Lower lobe of right lung (tissue), 2 donors: ENCODE measurements around the gene TEK. TPM values are rescaled to one million over a fixed set of nuclear protein-coding genes. Genes with fewer than 3 reads are reported as not detected.

Experiments
- ATAC-seq, 2 donors: fragments of 200-7000 bp; cut with Tn5 transposase; one replicate each; pipeline ENCODE4 v1.9.1; 2020 to 2022; ENCODE audit warnings: mild to moderate bottlenecking in 2 of 2, moderate library complexity in 2 of 2
- DNase-seq: peaks from one replicate; pipeline ENCODE4 v3.0.0-alpha.2; 2020
- H3K27ac ChIP-seq: fragments of 200-600 bp; one replicate; pipeline ENCODE4 v1.8.0; 2022
- H3K27me3 ChIP-seq: fragments of 200-600 bp; one replicate; pipeline ENCODE4 v1.8.0; 2022; ENCODE audit warnings: low read depth
- H3K36me3 ChIP-seq: fragments of 200-600 bp; one replicate; pipeline ENCODE4 v1.8.0; 2022; ENCODE audit warnings: mild to moderate bottlenecking
- H3K4me1 ChIP-seq: fragments of 200-600 bp; one replicate; pipeline ENCODE4 v1.8.0; 2022
- H3K4me3 ChIP-seq: fragments of 200-600 bp; one replicate; pipeline ENCODE4 v1.8.0; 2022; ENCODE audit warnings: mild to moderate bottlenecking
- H3K9me3 ChIP-seq: fragments of 200-600 bp; one replicate; pipeline ENCODE4 v1.8.0; 2022
- CTCF ChIP-seq: fragments of 200-600 bp; IDR thresholded peaks from one replicate; pipeline ENCODE4 v1.8.0; 2022; ENCODE audit warnings: antibody characterized with exemption, mild to moderate bottlenecking
- intact Hi-C: fragments of 100-400 bp; cut with DNase I; formaldehyde crosslinking; loops from one replicate; pipeline ENCODE4 v1.11.0; 2022
- total RNA-seq: library from RNA; stranded (reverse); fragmentation: NEBNext Ultra II Directional; extraction: Animal tissue kit (Norgen Biotek cat#: 25700); gene quantifications from one replicate; pipeline ENCODE4 v1.2.1, GENCODE V29; 2021
- donor health status: DM: no; HTN: yes; CAD: no; lungs with severe emphysema.

Gene TEK
- total RNA-seq, 1 donor from 2014 or later, result 56.3 TPM

GRCh38 chr9:27276193-27277030, 167.4 kb downstream of the TEK start:
- Histone ChIP-seq H3K27ac (no peak overlapping the region), H3K4me1 (peaks cover 12% of the 10 kb centered on the region), H3K36me3 (no peaks in the 10 kb centered on the region), H3K27me3 (no peaks in the 10 kb centered on the region), H3K9me3 (no peaks in the 10 kb centered on the region), H3K4me3 (peak overlapping the region; percentile 22)
- intact Hi-C loops, result loop anchor here (5.0 kb wide), 1 partner anchor 244 kb away; no protein-coding TSS in a partner anchor
- DNase-seq (no peak), ATAC-seq (peak; percentile 72 to 79)
- peak; percentile 73 for TF ChIP-seq CTCF

GRCh38 chr9:27278374-27278773, 169.3 kb downstream of the TEK start:
- DNase-seq (no peak), ATAC-seq (no peak)
- Histone ChIP-seq H3K4me1 (peaks cover 12% of the 10 kb centered on the region), H3K27ac (no peak overlapping the region), H3K4me3 (no peak overlapping the region), H3K9me3 (no peaks in the 10 kb centered on the region), H3K36me3 (no peaks in the 10 kb centered on the region), H3K27me3 (no peaks in the 10 kb centered on the region)
- no peak for TF ChIP-seq CTCF
- intact Hi-C loops, result loop anchor here (5.0 kb wide), 1 partner anchor 246 kb away; no protein-coding TSS in a partner anchor

GRCh38 chr9:27279611-27280010, 170.6 kb downstream of the TEK start:
- Histone ChIP-seq H3K36me3 (no peaks in the 10 kb centered on the region), H3K27ac (no peak overlapping the region), H3K4me1 (peaks cover 12% of the 10 kb centered on the region), H3K27me3 (no peaks in the 10 kb centered on the region), H3K9me3 (no peaks in the 10 kb centered on the region), H3K4me3 (no peak overlapping the region)
- intact Hi-C loops, result loop anchor here (5.0 kb wide), 1 partner anchor 247 kb away; no protein-coding TSS in a partner anchor
- ATAC-seq (no peak), DNase-seq (no peak)
- TF ChIP-seq CTCF, result no peak

Other genes starting within 250 kb of the TEK start
- 13.3 TPM for gene CAAP1, start 216.4 kb upstream of the TEK start, total RNA-seq
- 23.1 TPM for gene PLAA, start 162.0 kb upstream of the TEK start, total RNA-seq
- gene IFT74, start 152.8 kb upstream of the TEK start, total RNA-seq, result 15.6 TPM
- gene LRRC19, start 103.6 kb upstream of the TEK start, total RNA-seq, result 0.27 TPM
- not detected for gene EQTN, start 187.9 kb downstream of the TEK start, total RNA-seq